Panc1 (cell line): ENCODE results near the gene SERINC3. TPM values are rescaled to one million over a fixed set of nuclear protein-coding genes. Genes with fewer than 3 reads are reported as not detected.

Experiments
- ATAC-seq: fragments of 200-7000 bp; cut with Tn5 transposase; 2 replicates; pipeline ENCODE4 v1.9.1; 2020; ENCODE audit warnings: mild to moderate bottlenecking, moderate library complexity
- BruUV-seq: library from RNA; stranded (reverse); fragments of 400-500 nt; replicated peaks from 2 replicates; lab custom pipeline; 2021; lab: Mats Ljungman, UMichigan
- CTCF ChIA-PET: fragments of 300-600 bp; sonication (Branson Sonifier 250); formaldehyde crosslinking; loops from one replicate; lab custom pipeline; 2022; ENCODE audit warnings: antibody characterized with exemption; lab: Charles Lee
- POLR2A ChIA-PET: fragments of 300-600 bp; sonication (Branson Sonifier 250); formaldehyde crosslinking; loops from one replicate; lab custom pipeline; 2022; ENCODE audit warnings: antibody characterized with exemption; lab: Charles Lee
- DNase-seq: peaks from one replicate; pipeline ENCODE4 v3.0.0-alpha.2; 2010; ENCODE audit warnings: low read depth, low spot score
- H3K27ac ChIP-seq: 2 replicates; pipeline ENCODE4 v1.5.1; 2011; ENCODE audit warnings: mild to moderate bottlenecking, low read length, inconsistent platforms
- H3K27me3 ChIP-seq: fragments of 200-500 bp; sonication (Bioruptor generic); 2 replicates; pipeline ENCODE4 v1.6.0; 2014; ENCODE audit warnings: low read length, inconsistent platforms; ENCODE audit not compliant: control insufficient read depth, insufficient read depth
- H3K36me3 ChIP-seq: fragments of 200-500 bp; sonication (Bioruptor generic); 2 replicates; pipeline ENCODE4 v1.5.1; 2014; ENCODE audit warnings: inconsistent platforms, mild to moderate bottlenecking, low read length, moderate library complexity; ENCODE audit not compliant: control insufficient read depth, insufficient read depth
- H3K4me1 ChIP-seq: 2 replicates; pipeline ENCODE4 v1.5.1; 2011; ENCODE audit warnings: inconsistent platforms, mild to moderate bottlenecking, low read length, moderate library complexity; ENCODE audit not compliant: control insufficient read depth, insufficient read depth
- H3K4me3 ChIP-seq, 2 experiments: 2 replicates each; pipeline ENCODE4 v1.5.1; 2011 to 2012; ENCODE audit warnings: low read depth in 2 of 2, low read length in 2 of 2, mild to moderate bottlenecking in 2 of 2, inconsistent platforms in 1 of 2, moderate library complexity in 1 of 2
- H3K9me3 ChIP-seq: fragments of 200-500 bp; sonication (Bioruptor generic); 2 replicates; pipeline ENCODE4 v1.5.1; 2014; ENCODE audit warnings: low read depth, mild to moderate bottlenecking, inconsistent platforms, low read length, moderate library complexity; ENCODE audit not compliant: control insufficient read depth, insufficient read depth
- CTCF ChIP-seq: fragments of 450-650 bp; IDR thresholded peaks from 2 replicates; pipeline ENCODE4 v1.5.1; 2017; ENCODE audit warnings: mild to moderate bottlenecking
- POLR2AphosphoS5 ChIP-seq: IDR thresholded peaks from 2 replicates; pipeline ENCODE4 v1.6.1; 2012; ENCODE audit warnings: mild to moderate bottlenecking, low read depth, low read length, moderate library complexity
- REST ChIP-seq, 2 experiments: IDR thresholded peaks; 2 replicates each; pipeline ENCODE4 v1.6.1; 2011 to 2012; ENCODE audit warnings: low read depth in 2 of 2, control low read depth in 1 of 2, low read length in 1 of 2, mild to moderate bottlenecking in 1 of 2, moderate library complexity in 1 of 2; ENCODE audit not compliant: insufficient read depth in 1 of 2
- SIN3A ChIP-seq: IDR thresholded peaks from 2 replicates; pipeline ENCODE4 v1.6.1; 2012; ENCODE audit warnings: low read depth, mild to moderate bottlenecking, low read length, moderate library complexity, borderline replicate concordance; ENCODE audit not compliant: insufficient read depth
- TCF7L2 ChIP-seq: IDR thresholded peaks from 2 replicates; pipeline ENCODE4 v1.6.1; 2011; ENCODE audit warnings: mild to moderate bottlenecking, low read depth, low read length, inconsistent platforms
- in situ Hi-C: cut with HindIII; loops from 2 replicates; pipeline ENCODE4 v1.10.0; 2016; ENCODE audit warnings: low sequenced_read_pairs, low pct_unique_long_range_greater_than_20kb
- intact Hi-C: fragments of 100-400 bp; cut with micrococcal nuclease; formaldehyde crosslinking; loops from one replicate; pipeline ENCODE4 v1.10.0; 2022; ENCODE audit not compliant: unreplicated experiment
- total RNA-seq: library from RNA; stranded (reverse); gene quantifications from one replicate; pipeline ENCODE4 v1.2.1, GENCODE V29; 2021; ENCODE audit not compliant: unreplicated experiment

SERINC3 gene
- total RNA-seq, 1 experiment from 2014 or later, result 76.4 TPM

GRCh38 chr20:44522841-44523240 lies 971 bp upstream of the SERINC3 start:
- H3K4me1 ChIP-seq, result peaks cover 7% of the 10 kb centered on the region; the same call in 1 of the 2 replicates
- no peaks in the 10 kb centered on the region for H3K9me3 ChIP-seq
- peak overlapping the region; percentile 67 for H3K27ac ChIP-seq
- in situ Hi-C loops, result no loop called here
- H3K36me3 ChIP-seq, result no peaks in the 10 kb centered on the region; the same call in 1 of the 2 replicates
- ATAC-seq, result no peak
- peak overlapping the region in 1 of 2 experiments; percentile 96; a peak in 2 of 4 replicates for H3K4me3 ChIP-seq
- no peak for DNase-seq
- ChIA-PET POLR2A (no interaction called here), CTCF (interaction anchor here (0.5 kb wide), 1 partner anchor 160 kb away, joined by 4 read pairs; no protein-coding TSS in a partner anchor)
- no peak for TF ChIP-seq SIN3A
- no peak for TF ChIP-seq TCF7L2
- TF ChIP-seq CTCF, result no peak
- no peak for TF ChIP-seq REST (IDR thresholded peaks at IDR 0.05; ENCODE audit: insufficient read depth in 1 of 2, low read depth in 2 of 2, low read length in 1 of 2)
- no peak for TF ChIP-seq POLR2AphosphoS5
- intact Hi-C loops, result no loop called here
- no peaks in the 10 kb centered on the region for H3K27me3 ChIP-seq
- no TSS peak for BruUV-seq

GRCh38 chr20:44520881-44521280 lies 989 bp downstream of the SERINC3 start:
- no peak for TF ChIP-seq POLR2AphosphoS5
- no peaks in the 10 kb centered on the region; the same call in 1 of the 2 replicates for H3K36me3 ChIP-seq
- H3K27me3 ChIP-seq, result no peaks in the 10 kb centered on the region
- H3K4me3 ChIP-seq, result peak overlapping the region; percentile 94 to 96
- DNase-seq (no peak), ATAC-seq (no peak)
- no peaks in the 10 kb centered on the region for H3K9me3 ChIP-seq
- peak overlapping the region; percentile 92 for H3K27ac ChIP-seq
- in situ Hi-C loops, result no loop called here
- TSS peak; percentile 64 for BruUV-seq
- intact Hi-C loops, result no loop called here
- CTCF ChIA-PET, result interaction anchor here (0.7 kb wide), 1 partner anchor 10 kb away, joined by 3 read pairs; no protein-coding TSS in a partner anchor
- H3K4me1 ChIP-seq, result peaks cover 7% of the 10 kb centered on the region; the same call in 1 of the 2 replicates
- POLR2A ChIA-PET, result interaction anchor here (0.6 kb wide), 2 partner anchors 20 to 82 kb away, joined by 3 read pairs; no protein-coding TSS in a partner anchor

- Histone ChIP-seq H3K9me3 (no peaks in the 10 kb centered on the region), H3K27me3 (no peaks in the 10 kb centered on the region), H3K4me1 (peaks cover 13% of the 10 kb centered on the region; the same call in 1 of the 2 replicates), H3K36me3 (no peaks in the 10 kb centered on the region; the same call in 1 of the 2 replicates), H3K4me3 (no peak overlapping the region), H3K27ac (no peak overlapping the region)
- intact Hi-C loops (no loop called here), in situ Hi-C loops (no loop called here)
- CTCF ChIA-PET, result interaction anchor here (0.6 to 0.7 kb wide), 2 partner anchors 17 to 73 kb away, joined by 6 to 7 read pairs; no protein-coding TSS in a partner anchor
- POLR2A ChIA-PET, result interaction anchor here (0.6 to 0.7 kb wide), 2 partner anchors 77 to 149 kb away, joined by 5 to 13 read pairs; no protein-coding TSS in a partner anchor
- ATAC-seq (no peak), DNase-seq (no peak)
- no TSS peak for BruUV-seq
- no peak for TF ChIP-seq POLR2AphosphoS5
- TF ChIP-seq CTCF, result no peak
- no peak for TF ChIP-seq SIN3A
- TF ChIP-seq REST (IDR thresholded peaks at IDR 0.05; ENCODE audit: insufficient read depth in 1 of 2, low read depth in 2 of 2, low read length in 1 of 2), result no peak
- TF ChIP-seq TCF7L2, result no peak
These were observed 3.6 kb downstream of the SERINC3 start for GRCh38 chr20:44518248-44518647.
